GM12865 (cell line): ENCODE measurements around the gene MYLK2.

Experiments
- DNase-seq: peaks from one replicate; pipeline ENCODE4 v3.0.0; 2010; ENCODE audit warnings: low read depth
- H3K4me3 ChIP-seq: 2 replicates; pipeline ENCODE4 v1.5.1; 2011; ENCODE audit warnings: mild to moderate bottlenecking, low read depth, low read length, control low read depth
- CTCF ChIP-seq: IDR thresholded peaks from 2 replicates; pipeline ENCODE4 v1.5.1; 2011; ENCODE audit warnings: low read length, control low read depth, low read depth, inconsistent platforms; ENCODE audit not compliant: insufficient read depth; ENCODE audit errors: missing control alignments

MYLK2 gene

GRCh38 chr20:31871618-31871954, 52.4 kb downstream of the MYLK2 start:
- no peak for TF ChIP-seq CTCF
- no peak for DNase-seq
- H3K4me3 ChIP-seq = no peak overlapping the region

GRCh38 chr20:31872406-31872805, 53.2 kb downstream of the MYLK2 start:
- no peak for TF ChIP-seq CTCF
- no peak overlapping the region for H3K4me3 ChIP-seq

GRCh38 chr20:31875671-31876070, 56.5 kb downstream of the MYLK2 start:
- no peak overlapping the region for H3K4me3 ChIP-seq
- TF ChIP-seq CTCF = no peak
- no peak for DNase-seq

More at GRCh38 chr20:31872406-31872805, 53.2 kb downstream of the MYLK2 start:
- DNase-seq = no peak

- DNase-seq = no peak
- no peak overlapping the region for H3K4me3 ChIP-seq
- TF ChIP-seq CTCF = no peak
These were observed 58.5 kb downstream of the MYLK2 start for GRCh38 chr20:31877684-31878083.

- no peak for TF ChIP-seq CTCF
These were observed 60.2 kb downstream of the MYLK2 start for GRCh38 chr20:31879143-31879987.

GRCh38 chr20:31881945-31882344, 62.8 kb downstream of the MYLK2 start:
- H3K4me3 ChIP-seq = no peak overlapping the region
- TF ChIP-seq CTCF = no peak
- no peak for DNase-seq

More at GRCh38 chr20:31879143-31879987, 60.2 kb downstream of the MYLK2 start:
- peak overlapping the region; percentile 69 for H3K4me3 ChIP-seq
- DNase-seq = peak; percentile 95

GRCh38 chr20:31883829-31884228, 64.7 kb downstream of the MYLK2 start:
- H3K4me3 ChIP-seq = no peak overlapping the region
- TF ChIP-seq CTCF = no peak
- DNase-seq = no peak
